ENCODE data around the gene PTPRG. TPM values are rescaled to one million over a fixed set of nuclear protein-coding genes. Genes with fewer than 3 reads are reported as not detected.

Gene PTPRG
- total and polyA plus RNA-seq, 2 experiments from 2014 or later, result 8.5 to 34.9 TPM

DNA sequence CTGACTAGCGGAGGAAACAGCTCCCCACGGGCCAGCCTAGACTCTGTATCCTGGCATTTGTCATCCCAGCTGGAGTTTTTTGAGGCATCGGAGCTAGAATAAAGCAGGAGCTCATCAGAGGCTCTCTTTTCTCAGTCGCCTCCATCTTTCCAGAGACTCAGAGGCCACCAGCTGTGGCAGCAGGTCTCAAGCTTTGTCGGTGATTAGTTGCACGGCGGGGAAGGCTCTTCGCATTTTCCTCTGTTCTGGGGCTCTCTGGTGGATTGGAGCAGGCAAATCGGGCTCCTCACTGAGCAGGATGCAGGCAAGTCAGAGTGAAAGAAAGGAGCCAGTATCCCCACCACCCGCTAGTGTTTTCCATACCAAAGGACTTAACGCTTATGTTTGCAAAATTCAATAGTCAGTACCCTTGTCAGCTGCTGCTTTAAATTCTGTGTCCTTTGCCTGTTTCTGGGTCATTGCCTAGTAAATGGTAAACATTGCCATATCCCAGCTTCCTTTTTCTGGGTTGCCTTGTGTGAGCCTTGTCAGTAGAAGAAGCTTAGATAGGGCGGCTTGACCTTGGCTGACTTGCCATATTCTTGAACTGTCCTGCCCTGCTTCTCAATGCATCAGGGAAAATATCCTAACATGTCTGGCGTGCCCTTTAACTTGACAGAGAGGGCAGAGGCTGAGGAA, 127.1 kb downstream of the PTPRG start:
- Histone ChIP-seq H3K27ac (no peak overlapping the region), H3K9me3 (ENCODE audit: low read depth) (no peaks in the 10 kb centered on the region), H3K4me2 (peak overlapping the region; percentile 47), H3K79me2 (peaks cover 41% of the 10 kb centered on the region), H3K27me3 (no peaks in the 10 kb centered on the region), H3K36me3 (replicated peaks; ENCODE audit: insufficient read depth, low read depth) (no peaks in the 10 kb centered on the region), H3K4me3 (no peak overlapping the region), H3K9me2 (replicated peaks; ENCODE audit: insufficient read depth) (no peaks in the 10 kb centered on the region), H4K20me1 (ENCODE audit: insufficient read depth, poor library complexity, severe bottlenecking) (no peaks in the 10 kb centered on the region), H3K4me1 (ENCODE audit: insufficient read depth) (peaks cover 13% of the 10 kb centered on the region), H2AFZ (no peak overlapping the region)
- no peak for DNase-seq (ENCODE audit: low spot score)
- 53% methylated on average over 13 of the region's 13 CpGs for WGBS (ENCODE audit: low lambda C conversion rate, missing lambda C conversion rate)
- no peak for TF ChIP-seq EZH2 (IDR thresholded peaks at IDR 0.05; ENCODE audit: borderline replicate concordance)
- TF ChIP-seq EZH2phosphoT487 (IDR thresholded peaks at IDR 0.05; ENCODE audit: low read depth, severe bottlenecking, unreplicated experiment), result no peak
- TF ChIP-seq, protein P1, sequence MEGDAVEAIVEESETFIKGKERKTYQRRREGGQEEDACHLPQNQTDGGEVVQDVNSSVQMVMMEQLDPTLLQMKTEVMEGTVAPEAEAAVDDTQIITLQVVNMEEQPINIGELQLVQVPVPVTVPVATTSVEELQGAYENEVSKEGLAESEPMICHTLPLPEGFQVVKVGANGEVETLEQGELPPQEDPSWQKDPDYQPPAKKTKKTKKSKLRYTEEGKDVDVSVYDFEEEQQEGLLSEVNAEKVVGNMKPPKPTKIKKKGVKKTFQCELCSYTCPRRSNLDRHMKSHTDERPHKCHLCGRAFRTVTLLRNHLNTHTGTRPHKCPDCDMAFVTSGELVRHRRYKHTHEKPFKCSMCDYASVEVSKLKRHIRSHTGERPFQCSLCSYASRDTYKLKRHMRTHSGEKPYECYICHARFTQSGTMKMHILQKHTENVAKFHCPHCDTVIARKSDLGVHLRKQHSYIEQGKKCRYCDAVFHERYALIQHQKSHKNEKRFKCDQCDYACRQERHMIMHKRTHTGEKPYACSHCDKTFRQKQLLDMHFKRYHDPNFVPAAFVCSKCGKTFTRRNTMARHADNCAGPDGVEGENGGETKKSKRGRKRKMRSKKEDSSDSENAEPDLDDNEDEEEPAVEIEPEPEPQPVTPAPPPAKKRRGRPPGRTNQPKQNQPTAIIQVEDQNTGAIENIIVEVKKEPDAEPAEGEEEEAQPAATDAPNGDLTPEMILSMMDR (IDR thresholded peaks at IDR 0.05; ENCODE audit: poor library complexity), result no peak

DNA sequence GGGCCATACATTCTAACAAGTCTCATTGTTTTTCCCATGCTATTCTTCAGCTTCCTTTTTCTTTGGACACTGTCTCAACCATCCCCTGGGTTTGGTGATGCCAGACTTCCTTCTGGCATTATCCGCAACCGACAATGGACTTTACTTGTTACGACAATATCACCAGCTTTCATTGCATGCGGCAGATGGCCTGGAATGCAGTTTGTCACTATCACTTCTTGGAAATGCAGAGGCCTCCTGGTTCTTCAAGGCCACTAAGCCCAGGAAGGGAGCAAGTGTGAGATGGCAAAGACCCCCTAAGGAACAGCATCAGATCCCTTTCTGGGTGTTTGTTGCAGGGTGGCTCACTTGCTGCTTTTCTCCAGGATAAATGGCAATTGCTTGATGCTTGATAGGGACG, 128.6 kb downstream of the PTPRG start:
- 95% methylated on average over 5 of the region's 5 CpGs for WGBS (ENCODE audit: low lambda C conversion rate, missing lambda C conversion rate)

DNA sequence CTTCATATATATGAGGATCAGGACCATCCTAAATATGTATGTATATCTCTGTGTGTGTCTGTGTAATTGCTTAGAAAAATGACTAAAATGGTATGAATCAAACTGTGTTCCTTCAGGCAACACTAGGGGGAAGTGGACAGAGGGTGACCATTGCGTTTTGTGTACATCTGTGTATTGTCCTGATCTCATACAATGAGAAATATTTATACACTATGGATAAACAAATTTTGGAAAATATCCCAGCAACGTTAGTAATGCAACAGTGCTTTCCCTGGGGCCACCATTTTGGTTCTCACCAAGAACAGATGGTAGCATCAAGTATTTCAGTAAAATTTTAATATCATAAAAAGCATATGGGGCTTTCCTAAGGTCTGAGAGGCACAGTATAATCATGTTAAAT, 130.1 kb downstream of the PTPRG start:
- Histone ChIP-seq H3K9me2 (replicated peaks; ENCODE audit: insufficient read depth) (no peaks in the 10 kb centered on the region), H3K27ac (no peak overlapping the region), H2AFZ (no peak overlapping the region), H3K36me3 (replicated peaks; ENCODE audit: insufficient read depth, low read depth) (no peaks in the 10 kb centered on the region), H3K9me3 (ENCODE audit: low read depth) (no peaks in the 10 kb centered on the region), H3K27me3 (no peaks in the 10 kb centered on the region), H3K79me2 (peaks cover 33% of the 10 kb centered on the region), H3K4me3 (no peak overlapping the region), H3K4me1 (ENCODE audit: insufficient read depth) (peaks cover 13% of the 10 kb centered on the region), H4K20me1 (ENCODE audit: insufficient read depth, poor library complexity, severe bottlenecking) (no peaks in the 10 kb centered on the region), H3K4me2 (no peak overlapping the region)
- TF ChIP-seq, protein P1 (IDR thresholded peaks at IDR 0.05; ENCODE audit: poor library complexity), result no peak
- TF ChIP-seq EZH2 (IDR thresholded peaks at IDR 0.05; ENCODE audit: borderline replicate concordance) (no peak), EZH2phosphoT487 (IDR thresholded peaks at IDR 0.05; ENCODE audit: low read depth, severe bottlenecking, unreplicated experiment) (no peak)
- DNase-seq (ENCODE audit: low spot score), result no peak
- 61% methylated on average over 2 of the region's 2 CpGs for WGBS (ENCODE audit: low lambda C conversion rate, missing lambda C conversion rate)

More for the DNA sequence above, 128.6 kb downstream of the PTPRG start:
- H3K9me2 ChIP-seq (replicated peaks; ENCODE audit: insufficient read depth), result no peaks in the 10 kb centered on the region
- DNase-seq (ENCODE audit: low spot score), result no peak
- H3K4me2 ChIP-seq, result no peak overlapping the region
- peaks cover 13% of the 10 kb centered on the region for H3K4me1 ChIP-seq (ENCODE audit: insufficient read depth)
- H3K79me2 ChIP-seq, result peaks cover 31% of the 10 kb centered on the region
- TF ChIP-seq, protein P1 (IDR thresholded peaks at IDR 0.05; ENCODE audit: poor library complexity), result no peak
- TF ChIP-seq EZH2phosphoT487 (IDR thresholded peaks at IDR 0.05; ENCODE audit: low read depth, severe bottlenecking, unreplicated experiment), result no peak
- TF ChIP-seq EZH2 (IDR thresholded peaks at IDR 0.05; ENCODE audit: borderline replicate concordance), result no peak
- no peaks in the 10 kb centered on the region for H3K36me3 ChIP-seq (replicated peaks; ENCODE audit: insufficient read depth, low read depth)
- H3K9me3 ChIP-seq (ENCODE audit: low read depth), result no peaks in the 10 kb centered on the region
- no peaks in the 10 kb centered on the region for H4K20me1 ChIP-seq (ENCODE audit: insufficient read depth, poor library complexity, severe bottlenecking)
- H3K4me3 ChIP-seq, result no peak overlapping the region
- H3K27ac ChIP-seq, result no peak overlapping the region
- H2AFZ ChIP-seq, result no peak overlapping the region
- no peaks in the 10 kb centered on the region for H3K27me3 ChIP-seq
